Neural progenitor cell (in vitro differentiated cells): ENCODE measurements around the gene TCF25. TPM values are rescaled to one million over a fixed set of nuclear protein-coding genes. Genes with fewer than 3 reads are reported as not detected.

Experiments used
- DNase-seq: peaks from one replicate; pipeline ENCODE4 v3.0.0-alpha.2; 2016; ENCODE audit warnings: low spot score
- H2AFZ ChIP-seq: fragments of 200-600 bp; sonication (generic); replicated peaks from 2 replicates; pipeline ENCODE4 v1.6.1; 2016; ENCODE audit warnings: antibody characterized with exemption
- H3F3A ChIP-seq: fragments of 200-600 bp; sonication (generic); 2 replicates; pipeline ENCODE4 v1.6.1; 2016; ENCODE audit warnings: antibody characterized with exemption, low read depth
- H3K27ac ChIP-seq: fragments of 200-600 bp; sonication (generic); 2 replicates; pipeline ENCODE4 v1.5.1; 2016; ENCODE audit warnings: mild to moderate bottlenecking
- H3K27me3 ChIP-seq: fragments of 200-600 bp; sonication (generic); 2 replicates; pipeline ENCODE4 v1.6.1; 2016; ENCODE audit warnings: mild to moderate bottlenecking, moderate library complexity
- H3K36me3 ChIP-seq: fragments of 200-600 bp; sonication (generic); 2 replicates; pipeline ENCODE4 v1.5.1; 2016
- H3K4me1 ChIP-seq: fragments of 200-600 bp; sonication (generic); 2 replicates; pipeline ENCODE4 v1.6.1; 2016; ENCODE audit warnings: mixed run types
- H3K4me2 ChIP-seq: fragments of 200-600 bp; sonication (generic); 2 replicates; pipeline ENCODE4 v1.6.1; 2016
- H3K4me3 ChIP-seq: fragments of 200-600 bp; sonication (generic); 2 replicates; pipeline ENCODE4 v1.5.1; 2016
- H3K79me2 ChIP-seq: fragments of 200-600 bp; sonication (generic); 2 replicates; pipeline ENCODE4 v1.6.1; 2016; ENCODE audit warnings: low read depth
- H3K9ac ChIP-seq: fragments of 200-600 bp; sonication (generic); 2 replicates; pipeline ENCODE4 v1.6.1; 2016
- H3K9me3 ChIP-seq: fragments of 200-600 bp; sonication (generic); 2 replicates; pipeline ENCODE4 v1.5.1; 2016; ENCODE audit warnings: low read depth
- H4K20me1 ChIP-seq: fragments of 200-600 bp; sonication (generic); 2 replicates; pipeline ENCODE4 v1.6.1; 2016; ENCODE audit warnings: low read depth
- H3K27ac Mint-ChIP-seq: 3 replicates; pipeline ENCODE4 v1.8.0; 2021; ENCODE audit warnings: mixed read lengths
- H3K27me3 Mint-ChIP-seq: 2 replicates; pipeline ENCODE4 v1.8.0; 2022; ENCODE audit warnings: low read depth, mild to moderate bottlenecking, inconsistent platforms, moderate library complexity, mixed read lengths; ENCODE audit not compliant: insufficient read depth
- H3K36me3 Mint-ChIP-seq: 3 replicates; pipeline ENCODE4 v1.8.0; 2021; ENCODE audit warnings: mixed read lengths
- H3K4me1 Mint-ChIP-seq: 3 replicates; pipeline ENCODE4 v1.8.0; 2021; ENCODE audit warnings: mixed read lengths
- H3K4me3 Mint-ChIP-seq: 3 replicates; pipeline ENCODE4 v1.8.0; 2021; ENCODE audit warnings: mild to moderate bottlenecking, moderate library complexity, mixed read lengths
- H3K9me3 Mint-ChIP-seq: 3 replicates; pipeline ENCODE4 v1.8.0; 2020; ENCODE audit warnings: mixed read lengths
- EZH2 ChIP-seq: fragments of 200-600 bp; sonication (generic); IDR thresholded peaks from 2 replicates; pipeline ENCODE4 v1.6.1; 2017; ENCODE audit warnings: antibody characterized with exemption, mild to moderate bottlenecking, moderate library complexity
- EZH2phosphoT487 ChIP-seq: fragments of 200-600 bp; sonication (generic); IDR thresholded peaks from 2 replicates; pipeline ENCODE4 v1.6.1; 2017; ENCODE audit warnings: antibody characterized with exemption
- total RNA-seq: library from RNA; depleted of rRNA; stranded (reverse); fragments of >200 nt; gene quantifications from 2 replicates; pipeline ENCODE4 v1.2.3, GENCODE V29; 2015; ENCODE audit warnings: low replicate concordance
- TF ChIP-seq, protein P1 (sequence below): fragments of 200-600 bp; sonication (generic); IDR thresholded peaks from 2 replicates; pipeline ENCODE4 v1.5.1; 2017; ENCODE audit warnings: antibody characterized with exemption, mild to moderate bottlenecking

TCF25 gene
- total RNA-seq, 1 donor from 2014 or later: 95.6 TPM

DNA sequence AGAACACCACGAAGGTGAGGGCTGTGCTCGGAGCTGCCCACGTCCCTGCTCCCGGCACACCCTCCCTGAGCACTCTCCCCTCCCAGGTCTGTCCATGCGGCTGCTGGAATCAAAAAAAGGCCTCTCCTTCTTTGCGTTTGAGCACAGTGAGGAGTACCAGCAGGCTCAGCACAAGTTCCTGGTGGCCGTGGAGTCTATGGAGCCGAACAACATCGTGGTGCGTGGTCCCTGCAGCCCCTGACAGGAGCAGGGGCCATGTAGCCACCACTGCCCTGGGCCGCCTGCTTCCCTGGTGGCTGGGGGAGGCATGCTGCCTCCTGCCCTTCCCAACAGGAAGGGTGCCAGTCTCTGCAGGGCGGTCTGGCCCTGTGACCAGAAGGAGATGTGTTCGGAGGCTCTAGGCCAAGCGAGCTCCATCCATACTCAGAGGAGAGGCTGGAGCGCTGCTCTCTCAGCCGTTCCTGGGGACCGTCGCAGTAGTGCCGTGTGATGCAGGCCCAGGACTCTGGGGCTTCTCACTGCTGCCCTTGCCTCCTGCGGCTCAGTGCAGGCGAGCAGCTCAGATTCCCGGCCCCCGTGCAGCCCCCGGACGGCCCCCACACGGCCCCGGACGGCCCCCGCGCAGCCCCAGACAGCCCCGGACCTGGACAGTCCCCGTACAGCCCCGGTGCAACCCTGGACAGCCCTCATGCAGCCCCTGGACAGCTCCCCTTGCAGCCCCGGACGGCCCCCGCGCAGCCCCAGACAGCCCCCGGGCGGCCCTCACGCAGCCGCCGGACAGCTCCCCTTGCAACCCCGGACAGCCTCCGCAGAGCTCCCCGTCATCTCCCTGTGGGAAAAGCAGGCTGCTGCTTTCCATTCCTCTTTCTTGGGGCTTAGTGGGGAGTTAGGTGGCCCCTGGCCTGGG lies 20.5 kb downstream of the TCF25 start:
- H3K9ac ChIP-seq: no peak overlapping the region
- H3K79me2 ChIP-seq: no peaks in the 10 kb centered on the region
- no peaks in the 10 kb centered on the region for H3K9me3 Mint-ChIP-seq
- H3K27me3 Mint-ChIP-seq: peaks cover 3% of the 10 kb centered on the region
- H4K20me1 ChIP-seq: no peaks in the 10 kb centered on the region
- no peak overlapping the region for H3K27ac ChIP-seq
- no peaks in the 10 kb centered on the region for H3F3A ChIP-seq
- H3K9me3 ChIP-seq: no peaks in the 10 kb centered on the region
- H3K36me3 ChIP-seq: no peaks in the 10 kb centered on the region
- no peak overlapping the region for H2AFZ ChIP-seq
- TF ChIP-seq EZH2phosphoT487: no peak
- TF ChIP-seq, protein P1, sequence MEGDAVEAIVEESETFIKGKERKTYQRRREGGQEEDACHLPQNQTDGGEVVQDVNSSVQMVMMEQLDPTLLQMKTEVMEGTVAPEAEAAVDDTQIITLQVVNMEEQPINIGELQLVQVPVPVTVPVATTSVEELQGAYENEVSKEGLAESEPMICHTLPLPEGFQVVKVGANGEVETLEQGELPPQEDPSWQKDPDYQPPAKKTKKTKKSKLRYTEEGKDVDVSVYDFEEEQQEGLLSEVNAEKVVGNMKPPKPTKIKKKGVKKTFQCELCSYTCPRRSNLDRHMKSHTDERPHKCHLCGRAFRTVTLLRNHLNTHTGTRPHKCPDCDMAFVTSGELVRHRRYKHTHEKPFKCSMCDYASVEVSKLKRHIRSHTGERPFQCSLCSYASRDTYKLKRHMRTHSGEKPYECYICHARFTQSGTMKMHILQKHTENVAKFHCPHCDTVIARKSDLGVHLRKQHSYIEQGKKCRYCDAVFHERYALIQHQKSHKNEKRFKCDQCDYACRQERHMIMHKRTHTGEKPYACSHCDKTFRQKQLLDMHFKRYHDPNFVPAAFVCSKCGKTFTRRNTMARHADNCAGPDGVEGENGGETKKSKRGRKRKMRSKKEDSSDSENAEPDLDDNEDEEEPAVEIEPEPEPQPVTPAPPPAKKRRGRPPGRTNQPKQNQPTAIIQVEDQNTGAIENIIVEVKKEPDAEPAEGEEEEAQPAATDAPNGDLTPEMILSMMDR: no peak
- no peak for TF ChIP-seq EZH2
- H3K4me3 Mint-ChIP-seq: no peak overlapping the region
- no peak for DNase-seq
- no peaks in the 10 kb centered on the region for H3K4me1 Mint-ChIP-seq
- no peak overlapping the region for H3K4me2 ChIP-seq
- no peaks in the 10 kb centered on the region for H3K4me1 ChIP-seq
- no peaks in the 10 kb centered on the region for H3K27me3 ChIP-seq
- no peak overlapping the region for H3K4me3 ChIP-seq
- H3K36me3 Mint-ChIP-seq: peaks cover 19% of the 10 kb centered on the region
- H3K27ac Mint-ChIP-seq: no peak overlapping the region

DNA sequence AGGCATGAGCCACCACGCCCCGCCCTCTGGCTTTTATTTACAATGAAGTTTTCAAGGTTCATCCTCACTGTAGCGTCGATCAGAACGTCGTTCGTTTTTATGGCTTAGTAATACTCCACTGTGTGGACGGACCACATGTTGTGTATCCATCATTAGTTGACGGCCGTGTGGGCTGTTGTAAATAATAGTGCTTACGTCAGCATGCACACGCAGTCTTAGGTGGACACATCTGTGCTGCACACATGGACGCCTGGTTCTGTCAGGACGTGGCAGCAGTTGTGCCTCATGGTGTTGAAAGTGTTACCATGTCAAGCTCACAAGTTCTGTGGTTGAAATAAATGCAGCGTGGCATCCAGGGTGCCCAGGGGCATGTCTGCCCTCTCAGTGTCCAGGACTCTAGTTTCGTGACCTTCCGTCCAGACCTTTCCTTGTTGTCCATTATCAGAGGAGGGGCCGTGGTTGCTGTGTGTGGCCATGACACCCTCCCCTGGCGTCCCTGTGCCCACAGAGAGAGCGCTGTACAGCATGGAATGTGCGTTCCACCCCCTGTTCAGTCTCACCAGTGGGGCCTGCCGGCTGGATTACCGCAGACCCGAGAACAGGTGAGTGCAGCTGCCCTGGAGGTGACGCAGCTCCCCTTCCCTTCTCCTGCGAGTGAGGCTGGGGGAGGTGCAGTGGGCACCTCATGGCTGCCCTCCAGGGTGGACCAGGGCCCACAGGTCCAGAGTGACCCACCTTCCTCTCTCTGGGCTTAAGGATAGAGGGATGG lies 22.3 kb downstream of the TCF25 start:
- Histone ChIP-seq H3K36me3 (no peaks in the 10 kb centered on the region), H3K79me2 (no peaks in the 10 kb centered on the region), H3F3A (no peaks in the 10 kb centered on the region), H3K27me3 (no peaks in the 10 kb centered on the region), H3K9me3 (no peaks in the 10 kb centered on the region), H3K4me1 (no peaks in the 10 kb centered on the region), H4K20me1 (no peaks in the 10 kb centered on the region), H3K27ac (no peak overlapping the region), H3K4me3 (no peak overlapping the region), H3K4me2 (no peak overlapping the region), H3K9ac (no peak overlapping the region), H2AFZ (no peak overlapping the region)
- Mint-ChIP-seq H3K27me3 (peaks cover 3% of the 10 kb centered on the region), H3K9me3 (no peaks in the 10 kb centered on the region), H3K27ac (no peak overlapping the region), H3K4me3 (no peak overlapping the region), H3K4me1 (no peaks in the 10 kb centered on the region), H3K36me3 (peaks cover 27% of the 10 kb centered on the region)
- no peak for DNase-seq
- TF ChIP-seq EZH2phosphoT487 (no peak), EZH2 (no peak)
- TF ChIP-seq, protein P1: no peak

DNA sequence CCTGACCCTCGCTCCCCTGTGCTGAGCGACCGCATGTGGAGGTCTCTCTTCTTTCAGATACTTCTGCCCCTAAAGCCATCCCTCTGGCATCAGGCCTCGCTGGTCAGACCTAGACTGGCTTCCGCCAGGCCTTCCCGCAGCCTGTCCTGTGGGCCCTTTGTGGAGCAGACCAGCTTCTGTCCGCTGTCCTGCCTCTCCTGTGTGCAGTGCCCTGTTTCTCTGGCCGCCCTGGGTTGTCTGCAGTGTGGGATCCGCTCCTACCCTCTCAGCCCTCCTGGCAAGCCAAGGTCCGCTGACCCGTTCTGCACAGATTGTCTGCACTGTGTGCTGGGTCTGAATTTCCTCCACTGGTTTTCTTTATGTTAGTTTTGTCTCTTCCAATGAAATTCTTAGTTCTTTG lies 23.8 kb downstream of the TCF25 start:
- Mint-ChIP-seq H3K27ac (no peak overlapping the region), H3K4me3 (no peak overlapping the region), H3K27me3 (peaks cover 3% of the 10 kb centered on the region), H3K9me3 (no peaks in the 10 kb centered on the region), H3K4me1 (no peaks in the 10 kb centered on the region), H3K36me3 (peaks cover 25% of the 10 kb centered on the region)
- no peak overlapping the region for H3K4me2 ChIP-seq
- H3K9me3 ChIP-seq: no peaks in the 10 kb centered on the region
- H2AFZ ChIP-seq: no peak overlapping the region
- no peaks in the 10 kb centered on the region for H3K36me3 ChIP-seq
- H3K4me1 ChIP-seq: no peaks in the 10 kb centered on the region
- H3K4me3 ChIP-seq: no peak overlapping the region
- no peaks in the 10 kb centered on the region for H3F3A ChIP-seq
- no peak for TF ChIP-seq EZH2phosphoT487
- no peak for TF ChIP-seq EZH2
- TF ChIP-seq, protein P1: no peak
- H4K20me1 ChIP-seq: no peaks in the 10 kb centered on the region
- no peak overlapping the region for H3K27ac ChIP-seq
- no peaks in the 10 kb centered on the region for H3K79me2 ChIP-seq
- no peaks in the 10 kb centered on the region for H3K27me3 ChIP-seq
- H3K9ac ChIP-seq: no peak overlapping the region
- DNase-seq: no peak
